ENCODE data around the gene LDLRAD4.

DNA sequence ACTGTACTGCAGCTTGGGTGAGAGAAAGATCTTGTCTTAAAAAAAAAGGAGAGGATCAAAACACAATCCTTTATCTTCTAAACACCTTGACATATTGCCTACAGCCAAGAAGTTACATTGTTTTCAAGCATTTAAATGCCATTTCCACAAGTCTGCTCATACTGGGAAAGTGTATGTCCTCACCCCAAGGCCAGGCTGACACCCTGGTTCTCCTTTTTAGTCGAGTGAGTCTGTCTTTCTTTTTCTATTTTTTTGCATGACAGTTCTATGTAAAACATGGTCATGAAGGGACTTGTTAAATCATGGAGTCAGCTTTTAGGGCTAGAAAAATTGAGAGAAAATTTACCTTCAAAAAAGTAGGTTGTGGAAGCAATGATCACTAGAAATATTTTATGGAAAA, 274.5 kb downstream of the LDLRAD4 start:
- TF ChIP-seq, protein P1, sequence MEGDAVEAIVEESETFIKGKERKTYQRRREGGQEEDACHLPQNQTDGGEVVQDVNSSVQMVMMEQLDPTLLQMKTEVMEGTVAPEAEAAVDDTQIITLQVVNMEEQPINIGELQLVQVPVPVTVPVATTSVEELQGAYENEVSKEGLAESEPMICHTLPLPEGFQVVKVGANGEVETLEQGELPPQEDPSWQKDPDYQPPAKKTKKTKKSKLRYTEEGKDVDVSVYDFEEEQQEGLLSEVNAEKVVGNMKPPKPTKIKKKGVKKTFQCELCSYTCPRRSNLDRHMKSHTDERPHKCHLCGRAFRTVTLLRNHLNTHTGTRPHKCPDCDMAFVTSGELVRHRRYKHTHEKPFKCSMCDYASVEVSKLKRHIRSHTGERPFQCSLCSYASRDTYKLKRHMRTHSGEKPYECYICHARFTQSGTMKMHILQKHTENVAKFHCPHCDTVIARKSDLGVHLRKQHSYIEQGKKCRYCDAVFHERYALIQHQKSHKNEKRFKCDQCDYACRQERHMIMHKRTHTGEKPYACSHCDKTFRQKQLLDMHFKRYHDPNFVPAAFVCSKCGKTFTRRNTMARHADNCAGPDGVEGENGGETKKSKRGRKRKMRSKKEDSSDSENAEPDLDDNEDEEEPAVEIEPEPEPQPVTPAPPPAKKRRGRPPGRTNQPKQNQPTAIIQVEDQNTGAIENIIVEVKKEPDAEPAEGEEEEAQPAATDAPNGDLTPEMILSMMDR (IDR thresholded peaks at IDR 0.05; ENCODE audit: insufficient read depth, low read length, poor library complexity, severe bottlenecking): no peak
- no peak for TF ChIP-seq EZH2phosphoT487 (conservative IDR thresholded peaks at IDR 0.05; ENCODE audit: low read length)

Measured in SU-DHL-6 (cell line).